Neural cell (in vitro differentiated cells): ENCODE results near the gene FRMD4A.

Source experiments
- EP300 ChIP-seq: fragments of 450-650 bp; conservative IDR thresholded peaks from 2 replicates; pipeline ENCODE4 v1.6.1; 2014; ENCODE audit warnings: antibody characterized with exemption, mild to moderate bottlenecking, moderate library complexity; ENCODE audit not compliant: poor library complexity, severe bottlenecking
- EZH2 ChIP-seq: fragments of 200-600, 300-800 bp; shearing (Covaris generic), sonication (generic); IDR thresholded peaks from 2 replicates; pipeline ENCODE4 v1.6.1; 2014; ENCODE audit warnings: antibody characterized with exemption, low read length, borderline replicate concordance, mild to moderate bottlenecking; ENCODE audit not compliant: insufficient read depth, poor library complexity, severe bottlenecking
- RAD21 ChIP-seq: fragments of 450-650 bp; conservative IDR thresholded peaks from 2 replicates; pipeline ENCODE4 v1.6.1; 2014; ENCODE audit warnings: antibody characterized with exemption, mild to moderate bottlenecking, moderate library complexity
- TF ChIP-seq, protein P1 (sequence below): fragments of 450-650 bp; IDR thresholded peaks from 2 replicates; pipeline ENCODE4 v1.5.1; 2014; ENCODE audit warnings: antibody characterized with exemption, mild to moderate bottlenecking, moderate library complexity; ENCODE audit not compliant: poor library complexity, severe bottlenecking

DNA sequence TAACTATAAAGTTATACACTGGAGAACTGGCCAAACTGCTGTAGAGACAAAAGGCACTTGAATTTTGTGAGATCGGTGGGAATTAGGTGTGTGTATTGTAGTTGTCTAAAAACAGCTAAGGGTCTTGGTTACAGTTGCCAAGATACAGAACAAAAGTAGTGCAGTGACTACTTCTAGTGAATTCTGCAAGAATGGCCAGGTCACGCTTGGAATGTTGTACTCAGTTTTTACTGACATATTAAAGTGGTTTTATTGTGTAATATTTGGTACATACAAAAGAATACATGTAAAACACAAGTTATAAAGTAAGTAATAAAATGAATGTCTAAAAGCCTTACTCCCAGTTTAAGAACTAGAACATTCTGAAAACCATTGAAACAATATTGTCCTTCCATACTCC, 701.6 kb downstream of the FRMD4A start:
- no peak for TF ChIP-seq EP300
- TF ChIP-seq, protein P1, sequence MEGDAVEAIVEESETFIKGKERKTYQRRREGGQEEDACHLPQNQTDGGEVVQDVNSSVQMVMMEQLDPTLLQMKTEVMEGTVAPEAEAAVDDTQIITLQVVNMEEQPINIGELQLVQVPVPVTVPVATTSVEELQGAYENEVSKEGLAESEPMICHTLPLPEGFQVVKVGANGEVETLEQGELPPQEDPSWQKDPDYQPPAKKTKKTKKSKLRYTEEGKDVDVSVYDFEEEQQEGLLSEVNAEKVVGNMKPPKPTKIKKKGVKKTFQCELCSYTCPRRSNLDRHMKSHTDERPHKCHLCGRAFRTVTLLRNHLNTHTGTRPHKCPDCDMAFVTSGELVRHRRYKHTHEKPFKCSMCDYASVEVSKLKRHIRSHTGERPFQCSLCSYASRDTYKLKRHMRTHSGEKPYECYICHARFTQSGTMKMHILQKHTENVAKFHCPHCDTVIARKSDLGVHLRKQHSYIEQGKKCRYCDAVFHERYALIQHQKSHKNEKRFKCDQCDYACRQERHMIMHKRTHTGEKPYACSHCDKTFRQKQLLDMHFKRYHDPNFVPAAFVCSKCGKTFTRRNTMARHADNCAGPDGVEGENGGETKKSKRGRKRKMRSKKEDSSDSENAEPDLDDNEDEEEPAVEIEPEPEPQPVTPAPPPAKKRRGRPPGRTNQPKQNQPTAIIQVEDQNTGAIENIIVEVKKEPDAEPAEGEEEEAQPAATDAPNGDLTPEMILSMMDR = no peak
- no peak for TF ChIP-seq EZH2
- no peak for TF ChIP-seq RAD21
